NCI-H2196 (cell line): ENCODE results near the gene CUL4A.

Experiments used
- DNase-seq: peaks from one replicate; lab custom pipeline; 2025; ENCODE audit not compliant: unreplicated experiment; lab: John Stamatoyannopoulos, UW

CUL4A gene

DNA sequence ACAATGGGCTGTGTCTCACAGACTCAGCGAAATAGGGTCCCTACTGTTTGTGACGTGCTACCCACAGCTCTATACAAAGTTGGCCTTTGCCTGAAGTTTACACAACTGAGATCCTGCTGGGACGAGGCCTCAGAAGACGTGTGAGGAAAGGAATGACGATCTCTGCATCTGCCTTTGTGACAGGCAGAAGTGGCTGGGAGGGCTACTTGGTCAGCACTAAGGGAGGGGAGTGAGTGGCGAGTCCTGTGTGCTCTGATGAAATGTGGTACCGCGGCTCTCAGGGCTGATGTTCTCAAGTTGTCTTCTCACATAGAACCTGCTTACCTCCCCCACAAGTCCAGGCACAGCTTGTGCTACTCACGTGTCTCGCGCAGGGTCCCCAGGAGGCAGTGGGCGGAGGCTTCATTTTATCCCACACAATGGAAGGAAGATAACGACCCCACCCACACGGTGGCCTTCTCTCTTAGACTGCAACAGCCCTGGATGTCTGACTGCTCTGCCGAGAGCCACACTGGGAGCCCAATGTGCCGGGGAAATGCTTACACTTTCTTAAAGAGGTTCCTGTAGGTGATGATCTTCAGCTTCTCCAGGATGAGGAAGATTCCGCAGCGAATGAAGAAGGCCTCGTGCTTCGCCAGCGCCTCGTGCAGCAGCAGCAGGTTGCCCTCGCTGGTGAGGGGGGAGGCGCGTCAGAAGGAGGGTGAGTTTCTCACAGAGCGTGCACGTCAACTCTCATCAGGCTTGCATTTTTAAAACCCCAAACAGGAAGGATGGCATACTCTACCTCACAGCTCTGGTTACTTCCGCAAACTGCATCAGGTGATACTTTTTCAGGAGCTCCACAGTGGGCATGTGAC lies 29.8 kb upstream of the CUL4A start:
- no peak for DNase-seq

DNA sequence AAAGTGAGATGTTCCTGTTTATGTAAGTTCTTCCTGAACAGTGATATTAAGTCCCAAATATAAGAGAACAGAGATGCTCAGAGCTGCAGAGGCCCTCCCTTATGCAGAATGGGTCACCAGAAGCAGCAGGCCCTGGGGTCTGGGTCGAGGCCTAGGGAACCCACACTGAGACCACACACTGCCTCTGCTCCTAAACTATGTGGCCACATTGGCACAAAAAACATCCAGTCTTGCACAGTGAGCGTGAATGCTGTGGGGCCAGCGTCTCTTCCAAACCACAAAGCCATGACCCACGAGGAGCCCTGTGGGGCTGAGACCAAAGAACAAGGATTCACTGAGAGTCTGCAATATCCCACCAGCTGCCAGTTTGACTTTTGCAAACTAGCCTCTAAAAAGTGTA lies 27.4 kb upstream of the CUL4A start:
- no peak for DNase-seq

GRCh38 chr13:113183450-113184129 lies 25.8 kb upstream of the CUL4A start:
- no peak for DNase-seq

GRCh38 chr13:113184568-113185440 lies 24.6 kb upstream of the CUL4A start:
- DNase-seq: no peak

- DNase-seq: no peak
Observed at GRCh38 chr13:113186061-113186900, 23.1 kb upstream of the CUL4A start.

GRCh38 chr13:113187263-113187669 lies 22.1 kb upstream of the CUL4A start:
- DNase-seq: no peak

DNA sequence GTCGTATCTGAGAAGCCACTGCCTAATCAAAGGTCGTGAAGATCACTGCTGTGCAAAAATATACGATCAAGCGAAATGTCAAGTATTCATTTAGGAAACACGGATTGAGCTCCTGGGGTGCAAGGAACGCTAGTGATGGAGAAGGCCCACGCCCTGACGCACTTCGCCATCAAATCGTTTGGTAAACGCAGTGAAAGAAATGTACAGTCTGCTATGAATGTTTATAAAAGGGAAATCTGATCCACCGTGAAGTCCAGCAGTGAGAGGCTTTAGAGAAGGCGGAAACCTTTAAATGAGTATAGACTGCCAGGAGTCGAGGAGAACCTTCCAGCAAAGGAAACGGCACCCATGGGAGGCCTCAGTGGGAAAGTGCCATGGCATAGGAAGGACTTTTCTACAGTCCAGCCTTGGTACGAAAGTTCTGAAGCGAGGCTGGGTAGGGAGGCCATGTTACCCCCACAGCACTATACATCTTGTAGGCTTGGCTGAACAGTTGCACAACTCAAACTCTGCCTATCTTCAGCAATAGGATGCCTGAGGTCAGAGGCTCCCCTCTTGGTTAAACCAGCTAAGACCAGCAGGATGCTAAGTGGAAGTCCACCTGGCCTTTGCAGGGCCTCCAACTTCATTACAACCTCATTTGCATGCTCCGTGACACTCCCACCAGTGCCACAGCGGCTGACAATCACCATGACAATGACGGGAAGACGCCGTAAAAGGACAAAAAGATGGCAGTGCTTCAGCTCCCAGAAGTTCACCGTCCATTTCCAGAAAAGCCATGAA lies 21.3 kb upstream of the CUL4A start:
- no peak for DNase-seq

GRCh38 chr13:113190181-113190580 lies 19.2 kb upstream of the CUL4A start:
- no peak for DNase-seq

GRCh38 chr13:113192279-113192678 lies 17.1 kb upstream of the CUL4A start:
- DNase-seq: no peak

DNA sequence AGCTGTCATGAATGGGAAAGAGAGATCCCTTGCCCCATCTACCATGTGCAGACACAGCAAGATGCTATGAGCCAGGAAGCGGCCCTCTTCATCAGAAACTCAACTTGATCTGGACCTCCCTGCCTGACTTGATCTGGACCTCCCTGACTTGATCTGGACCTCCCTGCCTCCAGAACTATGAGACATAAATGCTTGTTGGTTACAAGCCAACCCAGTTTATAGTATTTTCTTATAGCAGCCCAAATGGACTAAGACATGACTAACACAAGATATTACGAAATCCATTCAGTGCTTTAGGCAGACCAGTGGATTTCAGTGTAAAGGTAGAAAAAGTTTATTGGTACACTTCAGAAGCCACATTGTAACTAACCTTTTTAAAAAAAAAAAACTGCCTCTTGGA lies 16.5 kb upstream of the CUL4A start:
- DNase-seq: no peak

- no peak for DNase-seq
Observed at GRCh38 chr13:113195360-113195759, 14.1 kb upstream of the CUL4A start.

DNA sequence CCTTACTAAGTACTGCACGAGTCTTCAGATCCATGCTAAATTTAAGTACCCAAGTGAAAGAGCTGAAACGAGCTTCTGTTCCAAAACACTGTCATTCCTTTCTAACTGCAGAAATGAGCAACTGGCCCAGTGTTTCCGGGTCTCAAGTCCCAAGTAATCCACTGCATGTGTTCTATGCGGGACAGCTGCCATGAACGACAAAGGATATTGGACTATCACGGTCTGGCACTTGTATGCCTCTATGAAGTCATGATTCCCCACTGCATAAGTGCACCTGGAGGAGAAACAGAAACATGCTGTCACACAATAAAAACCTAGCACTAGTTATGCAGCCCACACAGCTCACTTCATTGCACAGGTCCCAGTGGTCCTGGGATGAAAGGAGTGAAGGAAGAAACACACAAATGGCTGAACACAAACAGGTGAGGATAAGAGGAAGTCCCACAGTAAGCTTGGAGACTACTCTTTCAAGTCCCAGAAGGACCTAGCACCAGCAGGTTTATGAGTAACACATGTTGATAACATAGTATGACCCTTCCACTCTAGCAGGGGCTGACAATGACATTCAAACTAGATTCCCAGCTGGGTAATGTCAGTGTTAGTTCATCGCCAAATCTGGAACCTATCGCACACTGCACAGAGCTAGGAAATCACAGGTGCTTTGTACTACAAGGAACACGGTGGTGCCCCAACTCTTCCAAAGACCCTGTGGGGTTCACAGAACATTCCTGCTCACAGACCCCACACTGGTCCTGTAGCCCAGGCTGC lies 12.3 kb upstream of the CUL4A start:
- no peak for DNase-seq

GRCh38 chr13:113201815-113202214 lies 7.6 kb upstream of the CUL4A start:
- no peak for DNase-seq

GRCh38 chr13:113202912-113203311 lies 6.5 kb upstream of the CUL4A start:
- DNase-seq: no peak

DNA sequence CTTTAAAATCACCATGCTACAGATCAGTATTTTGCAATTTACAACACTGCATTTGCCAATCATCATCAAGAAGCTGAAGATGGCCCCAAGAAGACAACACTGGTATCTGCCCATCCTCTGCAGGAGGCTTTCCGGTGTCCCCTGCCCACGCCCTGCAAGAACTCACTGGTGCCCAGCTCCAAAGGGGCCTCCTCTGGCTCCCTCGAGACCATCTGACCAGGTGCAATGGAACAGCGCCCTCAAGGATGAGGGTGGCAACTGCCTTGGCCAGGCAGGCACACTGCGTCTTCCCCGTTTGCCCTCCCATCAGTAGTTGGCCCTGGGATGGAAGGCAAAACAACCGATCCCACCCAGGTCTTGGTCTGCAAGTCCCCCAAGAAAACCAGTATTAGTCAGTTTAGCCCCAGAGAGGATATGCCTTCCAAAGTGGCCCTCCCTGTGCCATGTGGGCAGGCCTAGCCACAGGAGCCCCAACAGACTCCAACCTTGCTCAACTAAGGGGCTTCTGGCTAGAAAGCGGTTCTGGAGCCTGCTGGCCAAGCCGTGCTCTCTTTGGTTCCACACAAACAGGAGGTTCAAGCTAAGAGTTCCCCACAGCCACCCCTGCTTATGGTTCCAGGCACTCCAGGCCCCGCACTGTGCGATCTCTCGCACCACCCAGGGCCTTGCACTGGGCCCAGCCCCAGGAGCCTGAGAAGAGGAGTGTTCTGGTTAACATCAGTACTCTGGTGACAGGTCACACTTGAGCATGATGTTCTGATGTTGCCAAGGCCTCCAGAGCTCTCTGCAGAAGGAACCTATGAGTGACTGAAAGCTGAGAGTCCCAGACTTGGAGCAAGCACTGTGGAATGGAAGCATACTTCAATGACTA lies 5.7 kb upstream of the CUL4A start:
- no peak for DNase-seq

GRCh38 chr13:113204378-113204734 lies 5.1 kb upstream of the CUL4A start:
- DNase-seq: no peak

- no peak for DNase-seq
Observed at GRCh38 chr13:113205428-113205931, 3.9 kb upstream of the CUL4A start.

- no peak for DNase-seq
Observed at GRCh38 chr13:113207460-113207859, 2.0 kb upstream of the CUL4A start.
